GM18951 (cell line): ENCODE data around the gene LRTM2.

ENCODE experiments used
- POLR2A ChIP-seq: IDR thresholded peaks from 4 replicates; pipeline ENCODE4 v1.6.1; 2011; ENCODE audit warnings: mild to moderate bottlenecking; ENCODE audit not compliant: insufficient read length, insufficient read depth; ENCODE audit errors: extremely low read depth
- in situ Hi-C: fragments of 300-500 bp; cut with MboI; formaldehyde crosslinking; loops from one replicate; pipeline ENCODE4 v1.12.0; 2022; ENCODE audit warnings: low sequenced_read_pairs, mixed read lengths, inconsistent platforms; ENCODE audit not compliant: unreplicated experiment

The LRTM2 gene

GRCh38 chr12:1851151-1851701 is 30.9 kb downstream of the LRTM2 start:
- no peak for TF ChIP-seq POLR2A
- in situ Hi-C loops = no loop called here

GRCh38 chr12:1852076-1852475 is 31.7 kb downstream of the LRTM2 start:
- in situ Hi-C loops = no loop called here
- TF ChIP-seq POLR2A = no peak

- TF ChIP-seq POLR2A = no peak
- in situ Hi-C loops = no loop called here
Observed at GRCh38 chr12:1853716-1854115, 33.4 kb downstream of the LRTM2 start.

- TF ChIP-seq POLR2A = no peak
- in situ Hi-C loops = no loop called here
Observed at GRCh38 chr12:1855241-1855640, 34.9 kb downstream of the LRTM2 start.

GRCh38 chr12:1857086-1857485 is 36.7 kb downstream of the LRTM2 start:
- in situ Hi-C loops = no loop called here
- no peak for TF ChIP-seq POLR2A

- in situ Hi-C loops = no loop called here
- no peak for TF ChIP-seq POLR2A
Observed at GRCh38 chr12:1857821-1858220, 37.5 kb downstream of the LRTM2 start.

- in situ Hi-C loops = no loop called here
- TF ChIP-seq POLR2A = no peak
Observed at GRCh38 chr12:1858456-1858855, 38.1 kb downstream of the LRTM2 start.

- in situ Hi-C loops = no loop called here
- no peak for TF ChIP-seq POLR2A
Observed at GRCh38 chr12:1859643-1860042, 39.3 kb downstream of the LRTM2 start.

- TF ChIP-seq POLR2A = no peak
- in situ Hi-C loops = no loop called here
Observed at GRCh38 chr12:1862973-1863372, 42.6 kb downstream of the LRTM2 start.

- in situ Hi-C loops = no loop called here
- no peak for TF ChIP-seq POLR2A
Observed at GRCh38 chr12:1863823-1864222, 43.5 kb downstream of the LRTM2 start.

- TF ChIP-seq POLR2A = no peak
- in situ Hi-C loops = no loop called here
Observed at GRCh38 chr12:1864456-1864855, 44.1 kb downstream of the LRTM2 start.

- TF ChIP-seq POLR2A = no peak
- in situ Hi-C loops = no loop called here
Observed at GRCh38 chr12:1864867-1865266, 44.5 kb downstream of the LRTM2 start.

- in situ Hi-C loops = no loop called here
- no peak for TF ChIP-seq POLR2A
Observed at GRCh38 chr12:1865284-1865866, 45.0 kb downstream of the LRTM2 start.

- TF ChIP-seq POLR2A = no peak
- in situ Hi-C loops = no loop called here
Observed at GRCh38 chr12:1869145-1869544, 48.8 kb downstream of the LRTM2 start.

GRCh38 chr12:1870086-1870485 is 49.7 kb downstream of the LRTM2 start:
- TF ChIP-seq POLR2A = no peak
- in situ Hi-C loops = no loop called here
